Measurements from ENCODE around the gene CAMK2G.

CAMK2G gene

DNA sequence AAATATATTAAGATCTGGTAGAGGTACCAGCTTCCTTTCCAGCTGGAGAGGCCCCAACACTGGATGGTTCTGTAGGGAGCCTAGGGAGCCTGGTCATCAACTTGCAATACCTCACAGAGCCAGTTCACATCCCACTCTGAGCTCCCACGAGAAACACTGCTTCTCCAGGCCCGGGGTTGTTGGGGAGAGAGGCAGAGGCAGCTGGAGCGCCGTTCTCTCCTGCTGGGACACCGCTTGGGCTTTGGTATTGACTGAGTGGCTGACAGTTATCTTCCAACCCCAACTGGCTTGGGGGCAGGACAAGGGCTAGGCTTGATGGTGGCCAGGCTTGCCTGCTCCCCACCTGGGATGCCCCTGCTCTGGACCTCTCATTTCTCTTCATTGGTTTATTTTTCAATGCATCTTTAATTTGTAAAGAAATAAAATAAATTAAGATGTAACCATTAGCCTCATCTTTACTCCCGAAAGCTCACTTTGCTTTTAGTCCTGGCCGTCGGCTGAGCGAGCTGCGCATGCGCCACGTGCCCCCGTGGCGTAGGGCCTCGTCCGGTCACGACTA lies 102.6 kb downstream of the CAMK2G start:
- H3K4me1 ChIP-seq (ENCODE audit: control insufficient read depth, insufficient read depth, low read length): peaks cover 39% of the 10 kb centered on the region
- peak overlapping the region; percentile 83 for H3K4me3 ChIP-seq (ENCODE audit: low read length)
- H3K9ac ChIP-seq (ENCODE audit: low read length): peak overlapping the region; percentile 91
- DNase-seq (ENCODE audit: low read depth): peak; percentile 91
- no peaks in the 10 kb centered on the region for H3K9me3 ChIP-seq (ENCODE audit: control insufficient read depth, low read length)
- peaks cover 49% of the 10 kb centered on the region for H3K36me3 ChIP-seq (ENCODE audit: control insufficient read depth, insufficient read depth, low read length, severe bottlenecking)
- no peaks in the 10 kb centered on the region for H3K27me3 ChIP-seq (replicated peaks; ENCODE audit: control insufficient read depth, insufficient read depth, low read length)

DNA sequence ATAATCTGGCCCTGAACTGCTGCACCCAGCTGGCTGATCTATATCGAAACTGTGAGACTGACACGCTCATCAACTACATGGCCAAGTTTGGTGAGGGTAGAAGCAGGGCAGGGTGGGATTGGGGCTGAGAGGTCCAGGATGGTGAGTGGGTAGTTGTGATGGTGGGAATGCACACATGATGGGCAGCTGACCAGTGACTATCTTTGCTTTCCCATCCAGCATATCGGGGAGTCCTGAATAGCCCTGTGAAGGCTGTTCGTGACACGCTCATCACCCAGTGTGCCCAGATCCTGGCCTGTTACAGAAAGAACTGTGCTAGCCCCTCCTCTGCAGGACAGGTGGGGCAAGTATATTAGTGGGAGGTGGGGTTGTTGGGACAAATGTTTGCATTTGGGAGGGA lies 105.0 kb downstream of the CAMK2G start:
- H3K4me1 ChIP-seq (ENCODE audit: control insufficient read depth, insufficient read depth, low read length): peaks cover 24% of the 10 kb centered on the region
- H3K9ac ChIP-seq (ENCODE audit: low read length): no peak overlapping the region
- DNase-seq (ENCODE audit: low read depth): no peak
- no peaks in the 10 kb centered on the region for H3K27me3 ChIP-seq (replicated peaks; ENCODE audit: control insufficient read depth, insufficient read depth, low read length)
- no peaks in the 10 kb centered on the region for H3K9me3 ChIP-seq (ENCODE audit: control insufficient read depth, low read length)
- H3K4me3 ChIP-seq (ENCODE audit: low read length): no peak overlapping the region
- peaks cover 68% of the 10 kb centered on the region for H3K36me3 ChIP-seq (ENCODE audit: control insufficient read depth, insufficient read depth, low read length, severe bottlenecking)

DNA sequence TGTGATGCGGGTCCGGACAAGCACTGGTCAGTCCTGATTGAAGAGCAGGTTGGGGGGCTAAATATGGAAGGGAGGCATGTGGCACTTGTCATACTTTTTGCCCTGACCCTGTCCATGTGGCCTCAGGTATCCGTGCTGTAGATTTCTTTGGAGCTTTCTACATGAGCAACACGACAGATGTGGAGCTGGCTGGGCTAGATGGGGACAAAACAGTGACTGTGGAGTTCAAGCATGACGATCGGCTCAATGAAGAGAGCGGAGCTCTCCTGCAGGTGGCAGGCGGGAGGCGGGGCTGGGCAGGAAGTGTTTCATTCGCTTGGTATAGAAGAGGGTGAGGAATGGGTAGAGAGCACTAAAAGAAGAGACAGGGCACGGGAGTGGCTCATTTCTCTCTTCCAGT lies 105.5 kb downstream of the CAMK2G start:
- Histone ChIP-seq H3K9me3 (ENCODE audit: control insufficient read depth, low read length) (no peaks in the 10 kb centered on the region), H3K9ac (ENCODE audit: low read length) (no peak overlapping the region), H3K4me3 (ENCODE audit: low read length) (no peak overlapping the region), H3K4me1 (ENCODE audit: control insufficient read depth, insufficient read depth, low read length) (peaks cover 18% of the 10 kb centered on the region), H3K27me3 (replicated peaks; ENCODE audit: control insufficient read depth, insufficient read depth, low read length) (no peaks in the 10 kb centered on the region), H3K36me3 (ENCODE audit: control insufficient read depth, insufficient read depth, low read length, severe bottlenecking) (peaks cover 71% of the 10 kb centered on the region)
- no peak for DNase-seq (ENCODE audit: low read depth)

DNA sequence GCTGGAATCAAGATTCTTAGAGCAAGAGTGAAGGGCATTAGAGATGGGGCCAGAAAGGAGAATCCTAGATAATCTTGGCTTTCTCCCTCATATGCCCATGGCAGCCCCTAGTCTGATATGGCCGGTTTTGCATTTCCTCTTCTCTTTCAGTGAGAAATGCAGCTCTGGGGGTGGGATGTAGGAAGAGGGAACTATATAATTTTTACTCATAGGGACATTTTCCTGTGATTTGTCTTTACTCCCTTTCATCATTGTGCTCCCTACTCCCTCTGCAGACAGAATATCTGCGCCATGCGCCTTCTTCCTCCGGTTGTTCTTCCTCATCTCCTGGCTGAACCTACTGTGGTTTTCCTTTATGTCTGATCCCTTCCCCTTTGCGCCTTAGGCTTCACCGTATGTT lies 109.3 kb downstream of the CAMK2G start:
- Histone ChIP-seq H3K9me3 (ENCODE audit: control insufficient read depth, low read length) (no peaks in the 10 kb centered on the region), H3K36me3 (ENCODE audit: control insufficient read depth, insufficient read depth, low read length, severe bottlenecking) (peaks cover 95% of the 10 kb centered on the region)

DNA sequence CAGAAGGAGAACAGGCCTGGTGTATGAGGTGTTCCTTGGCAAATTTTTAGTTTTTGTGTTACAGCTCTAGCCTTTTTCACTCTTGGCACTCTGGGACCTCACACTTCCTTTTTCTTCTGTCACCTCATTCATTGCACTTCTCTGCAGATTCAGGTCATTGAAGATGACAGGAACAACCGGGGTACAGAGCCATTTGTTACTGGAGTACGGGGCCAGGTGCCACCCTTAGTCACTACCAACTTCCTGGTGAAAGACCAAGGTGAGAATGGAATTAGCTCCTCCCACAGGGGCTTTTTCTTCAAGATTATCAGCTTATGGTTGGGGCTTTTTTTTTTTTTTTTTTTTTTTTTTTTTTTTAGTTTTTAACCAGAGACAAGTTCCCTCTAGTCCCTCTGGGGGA lies 111.0 kb downstream of the CAMK2G start:
- Histone ChIP-seq H3K4me3 (ENCODE audit: low read length) (no peak overlapping the region), H3K36me3 (ENCODE audit: control insufficient read depth, insufficient read depth, low read length, severe bottlenecking) (peaks cover 95% of the 10 kb centered on the region), H3K27me3 (replicated peaks; ENCODE audit: control insufficient read depth, insufficient read depth, low read length) (no peaks in the 10 kb centered on the region)

More for the DNA sequence above, 109.3 kb downstream of the CAMK2G start:
- H3K9ac ChIP-seq (ENCODE audit: low read length): no peak overlapping the region
- no peaks in the 10 kb centered on the region for H3K27me3 ChIP-seq (replicated peaks; ENCODE audit: control insufficient read depth, insufficient read depth, low read length)
- no peak overlapping the region for H3K4me3 ChIP-seq (ENCODE audit: low read length)
- H3K4me1 ChIP-seq (ENCODE audit: control insufficient read depth, insufficient read depth, low read length): no peaks in the 10 kb centered on the region
- DNase-seq (ENCODE audit: low read depth): no peak

DNA sequence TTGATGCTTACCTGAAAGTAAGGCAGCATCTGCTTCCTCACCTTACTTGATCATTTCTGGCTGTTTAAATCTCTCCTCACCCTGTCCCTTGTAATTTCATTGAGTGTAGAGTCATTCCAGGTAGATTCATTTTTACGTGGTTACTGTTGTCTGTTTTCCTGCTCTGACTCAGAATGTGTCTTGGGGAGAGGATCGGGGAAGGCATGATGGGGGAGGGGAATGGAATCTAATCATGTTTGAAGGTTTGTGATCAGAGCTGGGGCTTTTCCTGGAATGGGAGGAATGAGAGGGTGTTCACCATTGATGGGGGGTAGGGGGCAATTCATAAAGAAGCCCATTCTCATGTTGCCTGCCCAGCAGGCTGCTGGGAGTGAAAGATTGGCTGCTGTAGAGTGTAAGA lies 111.4 kb downstream of the CAMK2G start:
- Histone ChIP-seq H3K9me3 (ENCODE audit: control insufficient read depth, low read length) (no peaks in the 10 kb centered on the region), H3K36me3 (ENCODE audit: control insufficient read depth, insufficient read depth, low read length, severe bottlenecking) (peaks cover 92% of the 10 kb centered on the region)

More for the DNA sequence above, 111.0 kb downstream of the CAMK2G start:
- no peak for DNase-seq (ENCODE audit: low read depth)
- Histone ChIP-seq H3K9me3 (ENCODE audit: control insufficient read depth, low read length) (no peaks in the 10 kb centered on the region), H3K4me1 (ENCODE audit: control insufficient read depth, insufficient read depth, low read length) (no peaks in the 10 kb centered on the region), H3K9ac (ENCODE audit: low read length) (no peak overlapping the region)

More for the DNA sequence above, 111.4 kb downstream of the CAMK2G start:
- DNase-seq (ENCODE audit: low read depth): no peak
- H3K4me1 ChIP-seq (ENCODE audit: control insufficient read depth, insufficient read depth, low read length): no peaks in the 10 kb centered on the region
- H3K27me3 ChIP-seq (replicated peaks; ENCODE audit: control insufficient read depth, insufficient read depth, low read length): no peaks in the 10 kb centered on the region
- no peak overlapping the region for H3K4me3 ChIP-seq (ENCODE audit: low read length)
- no peak overlapping the region for H3K9ac ChIP-seq (ENCODE audit: low read length)

Data from adipocyte (in vitro differentiated cells).